HepG2 (cell line): Measurements from ENCODE around the gene GASK1A. TPM values are rescaled to one million over a fixed set of nuclear protein-coding genes. Genes with fewer than 3 reads are reported as not detected.

ENCODE experiments used
- ARID4A ChIP-seq: sonication (generic); formaldehyde crosslinking; IDR thresholded peaks from 2 replicates; pipeline ENCODE4 v1.5.0; 2020; ENCODE audit warnings: mild to moderate bottlenecking, missing genetic modification reagents, borderline replicate concordance
- ETV6 ChIP-seq: sonication (generic); formaldehyde crosslinking; conservative IDR thresholded peaks from 2 replicates; pipeline ENCODE4 v1.4.0; 2020; ENCODE audit warnings: missing genetic modification reagents
- EZH2 ChIP-seq: conservative IDR thresholded peaks from 2 replicates; pipeline ENCODE4 v1.6.1; 2012; ENCODE audit warnings: mild to moderate bottlenecking, low read depth, low read length, moderate library complexity
- FUBP1 ChIP-seq: sonication (generic); formaldehyde crosslinking; IDR thresholded peaks from 2 replicates; pipeline ENCODE4 v1.5.1; 2020; ENCODE audit warnings: missing genetic modification reagents, mild to moderate bottlenecking, borderline replicate concordance
- HINFP ChIP-seq: sonication (generic); formaldehyde crosslinking; IDR thresholded peaks from 2 replicates; pipeline ENCODE4 v1.4.0; 2020; ENCODE audit warnings: low read depth, mild to moderate bottlenecking, missing genetic modification reagents
- YEATS2 ChIP-seq: sonication (generic); formaldehyde crosslinking; IDR thresholded peaks from 2 replicates; pipeline ENCODE4 v1.4.0; 2020; ENCODE audit warnings: missing genetic modification reagents, borderline replicate concordance
- polyA plus RNA-seq, 8 experiments: library from polyadenylated mRNA; depleted of rRNA in 3 of 8; stranded (reverse) in 7 of 8; unstranded in 1 of 8; fragments of >200 nt; fragmentation: Illumina TruSeq in 4 of 8; extraction: Trizol in 4 of 8; gene quantifications; 2 replicates each; pipeline versions ENCODE4 v1.2.1 to v1.2.3, GENCODE V29; 2011 to 2016; ENCODE audit warnings: low read depth in 4 of 8, missing spikeins in 1 of 8, mixed read lengths in 1 of 8; ENCODE audit not compliant: insufficient read depth in 1 of 8
- total RNA-seq, 5 experiments: library from RNA; depleted of rRNA; stranded (reverse); fragments of >200 nt; fragmentation: Illumina TruSeq; extraction: Trizol; gene quantifications; 2 replicates each; pipeline ENCODE4 v1.2.3, GENCODE V29; 2016; ENCODE audit warnings: low read depth in 1 of 5
- TF ChIP-seq, protein P1 (sequence below): fragments of 450-650 bp; IDR thresholded peaks from 2 replicates; pipeline ENCODE4 v1.6.1; 2016
- TF ChIP-seq, protein P2 (sequence below): sonication (generic); formaldehyde crosslinking; IDR thresholded peaks from 2 replicates; pipeline ENCODE4 v1.8.0; 2022; ENCODE audit warnings: missing genetic modification reagents, mild to moderate bottlenecking, borderline replicate concordance

GASK1A gene
- total and polyA plus RNA-seq, 2 of the 13 experiments (the other 11 are each of a cell fraction or from before 2014, with no cell fraction given), result not detected

- TF ChIP-seq ARID4A (CRISPR knock-in tag) (no peak), FUBP1 (CRISPR knock-in tag) (no peak), ETV6 (CRISPR knock-in tag) (no peak), HINFP (CRISPR knock-in tag) (no peak), YEATS2 (no peak), EZH2 (no peak)
- TF ChIP-seq, protein P1, sequence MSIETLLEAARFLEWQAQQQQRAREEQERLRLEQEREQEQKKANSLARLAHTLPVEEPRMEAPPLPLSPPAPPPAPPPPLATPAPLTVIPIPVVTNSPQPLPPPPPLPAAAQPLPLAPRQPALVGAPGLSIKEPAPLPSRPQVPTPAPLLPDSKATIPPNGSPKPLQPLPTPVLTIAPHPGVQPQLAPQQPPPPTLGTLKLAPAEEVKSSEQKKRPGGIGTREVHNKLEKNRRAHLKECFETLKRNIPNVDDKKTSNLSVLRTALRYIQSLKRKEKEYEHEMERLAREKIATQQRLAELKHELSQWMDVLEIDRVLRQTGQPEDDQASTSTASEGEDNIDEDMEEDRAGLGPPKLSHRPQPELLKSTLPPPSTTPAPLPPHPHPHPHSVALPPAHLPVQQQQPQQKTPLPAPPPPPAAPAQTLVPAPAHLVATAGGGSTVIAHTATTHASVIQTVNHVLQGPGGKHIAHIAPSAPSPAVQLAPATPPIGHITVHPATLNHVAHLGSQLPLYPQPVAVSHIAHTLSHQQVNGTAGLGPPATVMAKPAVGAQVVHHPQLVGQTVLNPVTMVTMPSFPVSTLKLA, result no peak
- TF ChIP-seq, protein P2, sequence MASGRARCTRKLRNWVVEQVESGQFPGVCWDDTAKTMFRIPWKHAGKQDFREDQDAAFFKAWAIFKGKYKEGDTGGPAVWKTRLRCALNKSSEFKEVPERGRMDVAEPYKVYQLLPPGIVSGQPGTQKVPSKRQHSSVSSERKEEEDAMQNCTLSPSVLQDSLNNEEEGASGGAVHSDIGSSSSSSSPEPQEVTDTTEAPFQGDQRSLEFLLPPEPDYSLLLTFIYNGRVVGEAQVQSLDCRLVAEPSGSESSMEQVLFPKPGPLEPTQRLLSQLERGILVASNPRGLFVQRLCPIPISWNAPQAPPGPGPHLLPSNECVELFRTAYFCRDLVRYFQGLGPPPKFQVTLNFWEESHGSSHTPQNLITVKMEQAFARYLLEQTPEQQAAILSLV (CRISPR knock-in tag), result no peak
Measured at GRCh38 chr3:43061101-43061895, 82.2 kb downstream of the GASK1A start (continued).
